Smooth muscle cell (in vitro differentiated cells): ENCODE measurements around the gene ZBTB46. TPM values are rescaled to one million over a fixed set of nuclear protein-coding genes. Genes with fewer than 3 reads are reported as not detected.
"Not testable (repeated sequence)": the region's sequence is repeated elsewhere in the genome, so short reads cannot be mapped to it uniquely, and the experiment has no call there.

Experiments
- DNase-seq: peaks from one replicate; lab custom pipeline; 2025; ENCODE audit not compliant: unreplicated experiment; lab: John Stamatoyannopoulos, UW
- H2AFZ ChIP-seq: fragments of 200-600 bp; sonication (generic); 2 replicates; pipeline ENCODE4 v1.6.0; 2016; ENCODE audit warnings: antibody characterized with exemption, low read depth, mild to moderate bottlenecking
- H3F3A ChIP-seq: fragments of 200-600 bp; sonication (generic); 2 replicates; pipeline ENCODE4 v1.6.0; 2017; ENCODE audit warnings: antibody characterized with exemption, low read depth
- H3K27ac ChIP-seq: fragments of 200-600 bp; sonication (generic); 2 replicates; pipeline ENCODE4 v1.5.1; 2016; ENCODE audit warnings: low read depth, mild to moderate bottlenecking
- H3K27me3 ChIP-seq: fragments of 200-600 bp; sonication (generic); 2 replicates; pipeline ENCODE4 v1.6.1; 2016; ENCODE audit warnings: low read depth, mild to moderate bottlenecking
- H3K36me3 ChIP-seq: fragments of 200-600 bp; sonication (generic); 2 replicates; pipeline ENCODE4 v1.5.1; 2016; ENCODE audit warnings: low read depth
- H3K4me1 ChIP-seq: fragments of 200-600 bp; sonication (generic); 2 replicates; pipeline ENCODE4 v1.5.1; 2016; ENCODE audit warnings: low read depth
- H3K4me2 ChIP-seq: fragments of 200-600 bp; sonication (generic); 2 replicates; pipeline ENCODE4 v1.6.0; 2016; ENCODE audit warnings: mild to moderate bottlenecking
- H3K4me3 ChIP-seq: fragments of 200-600 bp; sonication (generic); 2 replicates; pipeline ENCODE4 v1.5.1; 2016; ENCODE audit warnings: mild to moderate bottlenecking
- H3K79me2 ChIP-seq: fragments of 200-600 bp; sonication (generic); 2 replicates; pipeline ENCODE4 v1.6.0; 2016; ENCODE audit warnings: low read depth, mild to moderate bottlenecking
- H3K9ac ChIP-seq: fragments of 200-600 bp; sonication (generic); 2 replicates; pipeline ENCODE4 v1.6.0; 2016; ENCODE audit warnings: low read depth
- H3K9me3 ChIP-seq: fragments of 200-600 bp; sonication (generic); replicated peaks from 2 replicates; pipeline ENCODE4 v1.5.1; 2016; ENCODE audit warnings: low read depth
- H4K20me1 ChIP-seq: fragments of 200-600 bp; sonication (generic); 2 replicates; pipeline ENCODE4 v1.6.0; 2016; ENCODE audit warnings: low read depth
- WGBS: methylation state at CpG from one replicate; pipeline ENCODE4 v1.1.7; 2016; ENCODE audit warnings: low lambda C conversion rate; 5-methylcytosine and 5-hydroxymethylcytosine counted together
- polyA plus RNA-seq: library from polyadenylated mRNA; unstranded; fragments of >200 nt; fragmentation: Nextera tagmentation; extraction: Ambion mirVana; gene quantifications from 2 replicates; pipeline ENCODE4 v1.2.1, GENCODE V29; 2016
- total RNA-seq: library from RNA; depleted of rRNA; stranded (reverse); fragments of >200 nt; gene quantifications from 2 replicates; pipeline ENCODE4 v1.2.3, GENCODE V29; 2014
- TF ChIP-seq, protein P1 (sequence below): fragments of 200-600 bp; sonication (generic); IDR thresholded peaks from 2 replicates; pipeline ENCODE4 v1.5.1; 2017; ENCODE audit warnings: borderline replicate concordance, mild to moderate bottlenecking, antibody characterized with exemption; ENCODE audit not compliant: insufficient read depth, poor library complexity, severe bottlenecking

The ZBTB46 gene
- total and polyA plus RNA-seq, 2 experiments from 2014 or later: 2.3 to 2.7 TPM

GRCh38 chr20:63876489-63877036, 45.5 kb upstream of the ZBTB46 start:
- WGBS: over 99% methylated on average over 19 of the region's 19 CpGs
- no peak for DNase-seq
- H3K27me3 ChIP-seq: no peaks in the 10 kb centered on the region
- H3K4me2 ChIP-seq: no peak overlapping the region
- peaks cover 10% of the 10 kb centered on the region for H3K36me3 ChIP-seq
- H4K20me1 ChIP-seq: peaks cover 88% of the 10 kb centered on the region
- peaks cover 70% of the 10 kb centered on the region for H3K79me2 ChIP-seq
- H3F3A ChIP-seq: no peaks in the 10 kb centered on the region
- no peaks in the 10 kb centered on the region for H3K4me1 ChIP-seq
- no peak overlapping the region for H3K27ac ChIP-seq
- no peak overlapping the region for H3K9ac ChIP-seq
- TF ChIP-seq, protein P1, sequence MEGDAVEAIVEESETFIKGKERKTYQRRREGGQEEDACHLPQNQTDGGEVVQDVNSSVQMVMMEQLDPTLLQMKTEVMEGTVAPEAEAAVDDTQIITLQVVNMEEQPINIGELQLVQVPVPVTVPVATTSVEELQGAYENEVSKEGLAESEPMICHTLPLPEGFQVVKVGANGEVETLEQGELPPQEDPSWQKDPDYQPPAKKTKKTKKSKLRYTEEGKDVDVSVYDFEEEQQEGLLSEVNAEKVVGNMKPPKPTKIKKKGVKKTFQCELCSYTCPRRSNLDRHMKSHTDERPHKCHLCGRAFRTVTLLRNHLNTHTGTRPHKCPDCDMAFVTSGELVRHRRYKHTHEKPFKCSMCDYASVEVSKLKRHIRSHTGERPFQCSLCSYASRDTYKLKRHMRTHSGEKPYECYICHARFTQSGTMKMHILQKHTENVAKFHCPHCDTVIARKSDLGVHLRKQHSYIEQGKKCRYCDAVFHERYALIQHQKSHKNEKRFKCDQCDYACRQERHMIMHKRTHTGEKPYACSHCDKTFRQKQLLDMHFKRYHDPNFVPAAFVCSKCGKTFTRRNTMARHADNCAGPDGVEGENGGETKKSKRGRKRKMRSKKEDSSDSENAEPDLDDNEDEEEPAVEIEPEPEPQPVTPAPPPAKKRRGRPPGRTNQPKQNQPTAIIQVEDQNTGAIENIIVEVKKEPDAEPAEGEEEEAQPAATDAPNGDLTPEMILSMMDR: no peak
- no peak overlapping the region for H3K4me3 ChIP-seq
- H2AFZ ChIP-seq: no peak overlapping the region
- no peaks in the 10 kb centered on the region for H3K9me3 ChIP-seq

GRCh38 chr20:63874241-63874640, 43.2 kb upstream of the ZBTB46 start:
- Histone ChIP-seq H3K79me2 (peaks cover 82% of the 10 kb centered on the region), H4K20me1 (peaks cover 87% of the 10 kb centered on the region)
- H2AFZ ChIP-seq, H3K9me3 ChIP-seq, H3K9ac ChIP-seq, H3K36me3 ChIP-seq, DNase-seq, H3K4me3 ChIP-seq, H3K4me2 ChIP-seq, H3F3A ChIP-seq, H3K4me1 ChIP-seq, H3K27me3 ChIP-seq, H3K27ac ChIP-seq: not testable (repeated sequence)
- WGBS: 97% methylated on average over 7 of the region's 7 CpGs

- no peak for DNase-seq
- Histone ChIP-seq H3K79me2 (peaks cover 89% of the 10 kb centered on the region), H3K4me2 (no peak overlapping the region), H3K4me1 (no peaks in the 10 kb centered on the region), H3K9me3 (no peaks in the 10 kb centered on the region), H3K27me3 (no peaks in the 10 kb centered on the region), H2AFZ (no peak overlapping the region), H3F3A (no peaks in the 10 kb centered on the region), H3K27ac (no peak overlapping the region), H3K4me3 (no peak overlapping the region), H3K9ac (no peak overlapping the region), H4K20me1 (peaks cover 87% of the 10 kb centered on the region), H3K36me3 (peaks cover 10% of the 10 kb centered on the region)
- WGBS: 95% methylated on average over 14 of the region's 14 CpGs
- TF ChIP-seq, protein P1: no peak
Measured at GRCh38 chr20:63873477-63873971, 42.5 kb upstream of the ZBTB46 start.

GRCh38 chr20:63868264-63868663, 37.2 kb upstream of the ZBTB46 start:
- Histone ChIP-seq H3K4me3 (no peak overlapping the region), H3K4me1 (peaks cover 6% of the 10 kb centered on the region), H3K27me3 (no peaks in the 10 kb centered on the region), H2AFZ (no peak overlapping the region), H3K27ac (no peak overlapping the region), H3K4me2 (no peak overlapping the region), H3K9me3 (no peaks in the 10 kb centered on the region), H3K9ac (no peak overlapping the region), H3F3A (no peaks in the 10 kb centered on the region), H4K20me1 (peaks cover 57% of the 10 kb centered on the region), H3K79me2 (peaks cover 72% of the 10 kb centered on the region), H3K36me3 (no peaks in the 10 kb centered on the region)
- TF ChIP-seq, protein P1: no peak
- DNase-seq: no peak
- WGBS: 95% methylated on average over 5 of the region's 5 CpGs

GRCh38 chr20:63867042-63867441, 36.0 kb upstream of the ZBTB46 start:
- Histone ChIP-seq H4K20me1 (peaks cover 46% of the 10 kb centered on the region), H3K79me2 (peaks cover 62% of the 10 kb centered on the region)
- not testable (repeated sequence) for H3K36me3 ChIP-seq, H3K27me3 ChIP-seq, H3K4me2 ChIP-seq, H3K4me1 ChIP-seq, H3K4me3 ChIP-seq, DNase-seq, H3K9me3 ChIP-seq, H2AFZ ChIP-seq, H3K9ac ChIP-seq, H3K27ac ChIP-seq, H3F3A ChIP-seq
- 98% methylated on average over 13 of the region's 13 CpGs for WGBS
